ENCODE measurements around the gene LRRC7.

- TF ChIP-seq CTCF (IDR thresholded peaks at IDR 0.05) (no peak), POLR2A (IDR thresholded peaks at IDR 0.05) (no peak)
These were observed 876 bp downstream of the LRRC7 start for GRCh38 chr1:69568421-69569174.
